GM23338 (cell line): ENCODE measurements around the gene GPR35.

ENCODE experiments used
- CTCF ChIP-seq, 2 experiments: fragments of 200-600 bp in 1 of 2; sonication (generic) in 1 of 2; conservative IDR thresholded peaks; 2 replicates each; pipeline versions ENCODE4 v1.5.1 to v1.6.1; 2016 to 2017; ENCODE audit warnings: antibody characterized with exemption in 2 of 2, low read depth in 2 of 2, mild to moderate bottlenecking in 2 of 2, moderate library complexity in 1 of 2
- EZH2 ChIP-seq: fragments of 200-600 bp; sonication (generic); IDR thresholded peaks from one replicate; pipeline ENCODE4 v1.8.0; 2017; ENCODE audit warnings: antibody characterized with exemption, mild to moderate bottlenecking, low read depth; ENCODE audit not compliant: unreplicated experiment

GRCh38 chr2:240588669-240589068 lies 36.6 kb upstream of the GPR35 start:
- no peak for TF ChIP-seq EZH2
- no peak for TF ChIP-seq CTCF (conservative IDR thresholded peaks at IDR 0.05; ENCODE audit: low read depth in 2 of 2)
